H1 (cell line): Measurements from ENCODE around the gene DHCR24. TPM values are rescaled to one million over a fixed set of nuclear protein-coding genes. Genes with fewer than 3 reads are reported as not detected.

Experiments
- CTCF ChIA-PET: fragments of 300-600 bp; sonication (Branson Sonifier 250); formaldehyde crosslinking; loops from one replicate; lab custom pipeline; 2021; ENCODE audit not compliant: partially characterized antibody; lab: Charles Lee
- POLR2A ChIA-PET: fragments of 300-600 bp; sonication (Branson Sonifier 250); formaldehyde crosslinking; loops from one replicate; lab custom pipeline; 2021; ENCODE audit warnings: inconsistent platforms; ENCODE audit not compliant: partially characterized antibody; lab: Charles Lee
- DNase-seq, 2 experiments: peaks; one replicate each; pipeline versions ENCODE4 v3.0.0 to v3.0.0-alpha.2; 2010 to 2022; ENCODE audit warnings: low spot score in 2 of 2, low read depth in 1 of 2, mixed read lengths in 1 of 2
- FAIRE-seq: peaks from 2 replicates; lab custom pipeline; 2011; peaks lifted over from hg19 to GRCh38; lab: Jason Lieb, UNC
- H2AFZ ChIP-seq: 2 replicates; pipeline ENCODE4 v1.8.1; 2012; ENCODE audit warnings: low read length, inconsistent platforms
- H2AK5ac ChIP-seq: 2 replicates; pipeline ENCODE4 v1.6.1; 2013; ENCODE audit warnings: low read depth, low read length
- H2BK120ac ChIP-seq: replicated peaks from 2 replicates; pipeline ENCODE3; 2013; ENCODE audit warnings: low read depth, low read length, inconsistent platforms
- H2BK12ac ChIP-seq: 2 replicates; pipeline ENCODE4 v1.6.1; 2013; ENCODE audit warnings: low read depth, low read length
- H2BK15ac ChIP-seq: 2 replicates; pipeline ENCODE4 v1.6.1; 2013; ENCODE audit warnings: low read length
- H2BK20ac ChIP-seq: 2 replicates; pipeline ENCODE4 v1.6.1; 2013; ENCODE audit warnings: low read length
- H2BK5ac ChIP-seq: 2 replicates; pipeline ENCODE4 v1.6.1; 2013; ENCODE audit warnings: low read depth, low read length
- H3K14ac ChIP-seq: 2 replicates; pipeline ENCODE4 v1.6.1; 2013; ENCODE audit warnings: inconsistent platforms; ENCODE audit not compliant: insufficient read length
- H3K18ac ChIP-seq: 2 replicates; pipeline ENCODE4 v1.6.1; 2013; ENCODE audit warnings: low read length; ENCODE audit errors: extremely low read depth
- H3K23ac ChIP-seq: 2 replicates; pipeline ENCODE4 v1.6.1; 2013; ENCODE audit warnings: inconsistent platforms; ENCODE audit not compliant: insufficient read length
- H3K23me2 ChIP-seq: 2 replicates; pipeline ENCODE4 v1.6.1; 2013; ENCODE audit warnings: low read depth, low read length
- H3K27ac ChIP-seq: 2 replicates; pipeline ENCODE4 v1.6.1; 2011; ENCODE audit warnings: low read depth, low read length, inconsistent platforms
- H3K27me3 ChIP-seq, 4 experiments: replicated peaks in 1 of 4; 1 replicate in 1 of 4; 2 replicates in 3 of 4; pipeline versions ENCODE4 v1.6.1 to v1.8.1; 2011 to 2013; ENCODE audit warnings: low read length in 3 of 4, mild to moderate bottlenecking in 3 of 4, inconsistent platforms in 2 of 4, mixed read lengths in 2 of 4, moderate library complexity in 1 of 4; ENCODE audit not compliant: control insufficient read depth in 3 of 4, insufficient read depth in 3 of 4; ENCODE audit errors: extremely low read depth in 1 of 4
- H3K36me3 ChIP-seq, 4 experiments: 2 replicates each; pipeline versions ENCODE4 v1.6.1 to v1.8.1; 2011 to 2013; ENCODE audit warnings: mild to moderate bottlenecking in 4 of 4, low read length in 3 of 4, moderate library complexity in 2 of 4, control low read depth in 1 of 4, inconsistent platforms in 1 of 4; ENCODE audit not compliant: insufficient read depth in 4 of 4, control insufficient read depth in 2 of 4
- H3K4ac ChIP-seq: replicated peaks from 2 replicates; pipeline ENCODE3; 2013; ENCODE audit warnings: low read length, low read depth, mixed read lengths, inconsistent platforms; ENCODE audit not compliant: insufficient read length
- H3K4me1 ChIP-seq, 4 experiments: replicated peaks in 1 of 4; 1 replicate in 1 of 4; 2 replicates in 3 of 4; pipeline versions ENCODE4 v1.6.1 to v1.8.1; 2011 to 2013; ENCODE audit warnings: low read length in 3 of 4, inconsistent platforms in 2 of 4, mixed read lengths in 1 of 4; ENCODE audit not compliant: insufficient read depth in 4 of 4, control insufficient read depth in 3 of 4
- H3K4me2 ChIP-seq, 2 experiments: 2 replicates each; pipeline versions ENCODE4 v1.6.1 to v1.8.1; 2011 to 2013; ENCODE audit warnings: low read depth in 2 of 2, low read length in 2 of 2, control low read depth in 1 of 2, inconsistent platforms in 1 of 2, mild to moderate bottlenecking in 1 of 2; ENCODE audit not compliant: insufficient read depth in 1 of 2
- H3K4me3 ChIP-seq, 4 experiments: fragments of 200-600, 300-600 bp in 1 of 4; sonication (generic), shearing (Covaris generic), sonication (Bioruptor Twin) in 1 of 4; 2 replicates each; pipeline versions ENCODE4 v1.5.1 to v1.8.1; 2011 to 2016; ENCODE audit warnings: low read length in 4 of 4, low read depth in 3 of 4, control low read depth in 2 of 4, inconsistent platforms in 2 of 4, mild to moderate bottlenecking in 2 of 4, mixed read lengths in 1 of 4, moderate library complexity in 1 of 4; ENCODE audit not compliant: insufficient read depth in 2 of 4; ENCODE audit errors: extremely low read depth in 1 of 4
- H3K56ac ChIP-seq: replicated peaks from 2 replicates; pipeline ENCODE3; 2013; ENCODE audit warnings: low read depth, mild to moderate bottlenecking, mixed read lengths, low read length, inconsistent platforms; ENCODE audit not compliant: insufficient read length
- H3K79me1 ChIP-seq: 2 replicates; pipeline ENCODE4 v1.6.1; 2013; ENCODE audit warnings: low read depth, low read length, control low read depth
- H3K79me2 ChIP-seq, 2 experiments: 2 replicates each; pipeline versions ENCODE4 v1.6.1 to v1.8.1; 2012 to 2013; ENCODE audit warnings: low read length in 2 of 2, mild to moderate bottlenecking in 2 of 2, inconsistent platforms in 1 of 2; ENCODE audit not compliant: insufficient read depth in 2 of 2, control insufficient read depth in 1 of 2
- H3K9ac ChIP-seq, 4 experiments: replicated peaks in 1 of 4; 1 replicate in 1 of 4; 2 replicates in 3 of 4; pipeline versions ENCODE4 v1.6.1 to v1.8.1; 2011 to 2013; ENCODE audit warnings: low read depth in 3 of 4, low read length in 3 of 4, control low read depth in 2 of 4, mild to moderate bottlenecking in 2 of 4, moderate library complexity in 2 of 4, inconsistent platforms in 1 of 4; ENCODE audit errors: extremely low read depth in 1 of 4
- H3K9me3 ChIP-seq, 2 experiments: 2 replicates each; pipeline versions ENCODE4 v1.6.1 to v1.8.1; 2012 to 2013; ENCODE audit warnings: mild to moderate bottlenecking in 2 of 2, moderate library complexity in 2 of 2, control low read depth in 1 of 2, inconsistent platforms in 1 of 2, low read depth in 1 of 2, low read length in 1 of 2, mixed read lengths in 1 of 2; ENCODE audit not compliant: insufficient read depth in 2 of 2
- H4K20me1 ChIP-seq, 2 experiments: replicated peaks in 1 of 2; 2 replicates each; pipeline versions ENCODE3 to v1.8.1; 2011 to 2013; ENCODE audit warnings: inconsistent platforms in 2 of 2, low read length in 2 of 2, mild to moderate bottlenecking in 1 of 2; ENCODE audit not compliant: insufficient read depth in 2 of 2, control insufficient read depth in 1 of 2
- H4K5ac ChIP-seq: 2 replicates; pipeline ENCODE4 v1.6.1; 2013; ENCODE audit warnings: low read length, low read depth, mixed read lengths, inconsistent platforms; ENCODE audit not compliant: insufficient read length
- H4K8ac ChIP-seq: 2 replicates; pipeline ENCODE4 v1.8.0; 2013; ENCODE audit warnings: mild to moderate bottlenecking, moderate library complexity, low read length, inconsistent platforms; ENCODE audit not compliant: insufficient read depth; ENCODE audit errors: extremely low read depth
- H4K91ac ChIP-seq: replicated peaks from 2 replicates; pipeline ENCODE3; 2013; ENCODE audit warnings: low read length, mixed read lengths, inconsistent platforms; ENCODE audit not compliant: insufficient read length
- CHD1 ChIP-seq: IDR thresholded peaks from 2 replicates; pipeline ENCODE4 v1.6.1; 2012; ENCODE audit warnings: low read depth, low read length, improper control_type of control experiment
- CREB1 ChIP-seq: IDR thresholded peaks from 2 replicates; pipeline ENCODE4 v1.6.1; 2012; ENCODE audit warnings: inconsistent platforms
- EP300 ChIP-seq, 2 experiments: IDR thresholded peaks; 1 replicate in 1 of 2; 2 replicates in 1 of 2; pipeline ENCODE4 v1.6.1; 2011 to 2012; ENCODE audit warnings: low read depth in 2 of 2, low read length in 2 of 2, mild to moderate bottlenecking in 2 of 2, borderline replicate concordance in 1 of 2, inconsistent platforms in 1 of 2, moderate library complexity in 1 of 2
- EZH2 ChIP-seq: fragments of 200-600 bp; sonication (generic); IDR thresholded peaks from 2 replicates; pipeline ENCODE4 v1.7.1; 2012; ENCODE audit warnings: low read depth, mild to moderate bottlenecking, moderate library complexity, low read length, inconsistent platforms; ENCODE audit not compliant: severe bottlenecking
- HDAC6 ChIP-seq: IDR thresholded peaks from one replicate; pipeline ENCODE4 v1.7.1; 2012; ENCODE audit warnings: low read depth, mild to moderate bottlenecking, inconsistent platforms, low read length, moderate library complexity
- JUND ChIP-seq: IDR thresholded peaks from 2 replicates; pipeline ENCODE4 v1.6.1; 2011; ENCODE audit warnings: mild to moderate bottlenecking, improper control_type of control experiment, low read length
- PHF8 ChIP-seq: fragments of 200-600 bp; sonication (generic); conservative IDR thresholded peaks from 2 replicates; pipeline ENCODE4 v1.7.1; 2012; ENCODE audit warnings: low read depth, mild to moderate bottlenecking, inconsistent platforms, low read length, moderate library complexity
- POLR2A ChIP-seq, 2 experiments: IDR thresholded peaks; 1 replicate in 1 of 2; 2 replicates in 1 of 2; pipeline ENCODE4 v1.6.1; 2011; ENCODE audit warnings: low read depth in 2 of 2, low read length in 2 of 2, mild to moderate bottlenecking in 2 of 2; ENCODE audit errors: control extremely low read depth in 1 of 2
- RBBP5 ChIP-seq: IDR thresholded peaks from 2 replicates; pipeline ENCODE4 v1.7.1; 2012; ENCODE audit warnings: low read depth, mild to moderate bottlenecking, inconsistent platforms, low read length, moderate library complexity, borderline replicate concordance
- RXRA ChIP-seq: IDR thresholded peaks from 2 replicates; pipeline ENCODE4 v1.6.1; 2011; ENCODE audit warnings: low read depth, mild to moderate bottlenecking, low read length, moderate library complexity; ENCODE audit not compliant: insufficient read depth
- TAF7 ChIP-seq: optimal IDR thresholded peaks from 2 replicates; pipeline ENCODE3; 2011; ENCODE audit warnings: low read depth, mild to moderate bottlenecking, inconsistent platforms, low read length, moderate library complexity, borderline replicate concordance
- ZNF274 ChIP-seq: IDR thresholded peaks from 2 replicates; pipeline ENCODE4 v1.7.0; 2012; ENCODE audit warnings: low read length, borderline replicate concordance; ENCODE audit errors: extremely low read depth
- WGBS, 2 experiments: shearing (Covaris generic) in 1 of 2; methylation state at CpG; one replicate each; pipeline versions ENCODE4 v1.1.6 to v1.1.7; 2013 to 2015; ENCODE audit warnings: low lambda C conversion rate in 2 of 2, mixed read lengths in 2 of 2, inconsistent platforms in 1 of 2, low coverage in 1 of 2, missing lambda C conversion rate in 1 of 2; ENCODE audit not compliant: insufficient replicate concordance in 2 of 2, insufficient coverage in 1 of 2, insufficient read length in 1 of 2; ENCODE audit errors: extremely low coverage in 1 of 2, missing lambda C conversion rate in 1 of 2; 5-methylcytosine and 5-hydroxymethylcytosine counted together
- polyA plus RNA-seq, 7 experiments: library from polyadenylated mRNA; depleted of rRNA in 3 of 7; stranded (reverse) in 5 of 7; unstranded in 2 of 7; fragments of >200 nt in 5 of 7; fragments of 200-250 nt in 2 of 7; gene quantifications; 1 replicate in 5 of 7; 2 replicates in 1 of 7; 4 replicates in 1 of 7; pipeline versions ENCODE4 v1.2.1 to v1.2.3, GENCODE V29; 2011 to 2013; ENCODE audit warnings: missing spikeins in 2 of 7, mixed read lengths in 2 of 7
- total RNA-seq: library from RNA; stranded (reverse); fragmentation: NEBNext Ultra II Directional; extraction: Animal tissue kit (Norgen Biotek cat#: 25700); gene quantifications from 2 replicates; pipeline ENCODE4 v1.2.1, GENCODE V29; 2021

Gene DHCR24
- total and polyA plus RNA-seq, 2 of the 8 experiments (the other 6 are each of a cell fraction or from before 2014, with no cell fraction given), result 370 to 419 TPM

- ChIA-PET POLR2A (interaction anchor here (1.6 kb wide), 1 partner anchor 72 kb away, joined by 3 read pairs; no protein-coding TSS in a partner anchor), CTCF (interaction anchor here (0.6 to 1.7 kb wide), 4 partner anchors 8 to 137 kb away, joined by 3 to 5 read pairs (median 3); no protein-coding TSS in a partner anchor)
- H3K18ac ChIP-seq, result no peak overlapping the region
- no peak overlapping the region for H2AFZ ChIP-seq
- H2BK120ac ChIP-seq, result no peak overlapping the region
- no peak overlapping the region for H3K4ac ChIP-seq
- H4K8ac ChIP-seq, result no peak overlapping the region
- DNase-seq (no peak), FAIRE-seq (no peak)
- H3K9me3 ChIP-seq, result no peaks in the 10 kb centered on the region
- no peak overlapping the region for H2BK20ac ChIP-seq
- no peaks in the 10 kb centered on the region for H3K23me2 ChIP-seq
- peaks cover 12% of the 10 kb centered on the region for H3K79me1 ChIP-seq
- H3K14ac ChIP-seq, result no peak overlapping the region
- no peak overlapping the region for H3K23ac ChIP-seq
- H3K27me3 ChIP-seq, result no peaks in the 10 kb centered on the region
- no peak overlapping the region for H3K56ac ChIP-seq
- no peak overlapping the region for H2BK12ac ChIP-seq
- H3K79me2 ChIP-seq, result no peaks in the 10 kb centered on the region; a peak in 1 of 4 replicates
- H2AK5ac ChIP-seq, result no peak overlapping the region
- H3K27ac ChIP-seq, result no peak overlapping the region
- no peak overlapping the region for H4K5ac ChIP-seq
- no peaks in the 10 kb centered on the region for H3K4me1 ChIP-seq
- no peak overlapping the region for H3K9ac ChIP-seq
- peaks cover 31 to 93% (median 79%) of the 10 kb centered on the region in 4 experiments for H3K36me3 ChIP-seq
- no peak overlapping the region for H3K4me2 ChIP-seq
- 89% methylated on average over 3 of the region's 4 CpGs; no CpG with 5 or more reads in 1 of the 2 experiments for WGBS, 2 experiments
- H4K91ac ChIP-seq, result no peak overlapping the region
- H3K4me3 ChIP-seq, result no peak overlapping the region
- H2BK15ac ChIP-seq, result no peak overlapping the region
- peaks cover 6 to 38% of the 10 kb centered on the region in 2 experiments for H4K20me1 ChIP-seq
- no peak overlapping the region for H2BK5ac ChIP-seq
- TF ChIP-seq RXRA (no peak), JUND (no peak), PHF8 (no peak), RBBP5 (no peak), ZNF274 (no peak), TAF7 (no peak), CHD1 (no peak), EP300 (IDR thresholded peaks at IDR 0.05; ENCODE audit: borderline replicate concordance in 1 of 2, low read depth in 2 of 2, low read length in 2 of 2) (no peak), CREB1 (no peak), EZH2 (no peak), POLR2A (IDR thresholded peaks at IDR 0.05; ENCODE audit: control extremely low read depth in 1 of 2, low read depth in 2 of 2, low read length in 2 of 2) (no peak), HDAC6 (no peak)
Observed at GRCh38 chr1:54866801-54867716, 19.9 kb downstream of the DHCR24 start.
